ENCODE results near the gene ARHGAP26. TPM values are rescaled to one million over a fixed set of nuclear protein-coding genes. Genes with fewer than 3 reads are reported as not detected.

ARHGAP26 gene
- total RNA-seq, 1 experiment from 2014 or later = 34.5 TPM

GRCh38 chr5:142819292-142819691 is 49.1 kb downstream of the ARHGAP26 start:
- Histone ChIP-seq H3K79me2 (ENCODE audit: insufficient read depth, low read length) (peaks cover 25% of the 10 kb centered on the region), H3K9me2 (ENCODE audit: insufficient read depth) (no peaks in the 10 kb centered on the region), H2AFZ (ENCODE audit: low read depth, low read length, poor library complexity, severe bottlenecking) (no peak overlapping the region), H3K9ac (ENCODE audit: low read length) (peak overlapping the region; percentile 31), H3K4me2 (ENCODE audit: low read length) (peak overlapping the region; percentile 84), H3K27ac (ENCODE audit: low read depth, low read length) (peak overlapping the region; percentile 89), H4K20me1 (ENCODE audit: insufficient read depth) (no peaks in the 10 kb centered on the region), H3K36me3 (ENCODE audit: control insufficient read depth in 1 of 2, insufficient read depth in 2 of 2, low read length in 2 of 2) (no peaks in the 10 kb centered on the region), H3K9me3 (ENCODE audit: control insufficient read depth in 1 of 2, insufficient read depth in 1 of 2, low read depth in 1 of 2, low read length in 2 of 2) (no peaks in the 10 kb centered on the region), H3K4me3 (replicated peaks in 1 of 2; ENCODE audit: low read depth in 1 of 2, low read length in 2 of 2) (peak overlapping the region in 1 of 2 experiments; percentile 34; a peak in 1 of 4 replicates), H3K27me3 (ENCODE audit: insufficient read depth, low read length) (no peaks in the 10 kb centered on the region), H3K4me1 (ENCODE audit: control insufficient read depth in 1 of 2, insufficient read depth in 2 of 2, low read length in 2 of 2) (peaks cover 85 to 90% of the 10 kb centered on the region in 2 experiments)
- DNase-seq (ENCODE audit: low read depth, low spot score) (no peak), ATAC-seq (no peak)
- ChIA-PET POLR2A (no interaction called here), CTCF (no interaction called here), RAD21 (ENCODE audit: low non-redundant PET in 1 of 2, low total read pairs in 2 of 2, uncharacterized antibody in 2 of 2, unreplicated experiment in 2 of 2) (no interaction called here)
- BruUV-seq (replicated peaks) = no TSS peak
- TF ChIP-seq SIN3A (IDR thresholded peaks at IDR 0.05; ENCODE audit: low read depth) (no peak), EZH2phosphoT487 (IDR thresholded peaks at IDR 0.05; ENCODE audit: borderline replicate concordance) (no peak), RAD21 (IDR thresholded peaks at IDR 0.05; ENCODE audit: low read depth) (no peak), MAX (IDR thresholded peaks at IDR 0.05) (no peak), ZBTB33 (IDR thresholded peaks at IDR 0.05; ENCODE audit: extremely low read depth, insufficient replicate concordance, low read length) (no peak), YY1 (IDR thresholded peaks at IDR 0.05; ENCODE audit: extremely low read depth, insufficient replicate concordance, low read depth, low read length) (no peak), CEBPB (IDR thresholded peaks at IDR 0.05; ENCODE audit: low read depth) (no peak), ATF3 (IDR thresholded peaks at IDR 0.05) (no peak), ZNF274 (IDR thresholded peaks at IDR 0.05; ENCODE audit: low read depth, low read length) (no peak), POLR2AphosphoS5 (IDR thresholded peaks at IDR 0.05; ENCODE audit: low read depth, low read length) (no peak)
- intact Hi-C loops (cut with micrococcal nuclease) = no loop called here
